GM12878 (cell line): ENCODE measurements around the gene MIAT. TPM values are rescaled to one million over a fixed set of nuclear protein-coding genes. Genes with fewer than 3 reads are reported as not detected.

Experiments
- ATAC-seq: fragments of 200-7000 bp; cut with Tn5 transposase; 3 replicates; pipeline ENCODE4 v1.9.1; 2020; ENCODE audit warnings: mild to moderate bottlenecking, moderate library complexity
- BruUV-seq: library from RNA; stranded (reverse); fragments of 400-500 nt; replicated peaks from 2 replicates; lab custom pipeline; 2021; lab: Mats Ljungman, UMichigan
- CTCF ChIA-PET: fragments of 300-600 bp; sonication (Branson Sonifier 250); formaldehyde crosslinking; extraction: SDS; loops from one replicate; lab custom pipeline; 2021; ENCODE audit warnings: inconsistent platforms; lab: Yijun Ruan, JAX
- POLR2A ChIA-PET: fragments of 350-600 bp; formaldehyde crosslinking; extraction: SDS; loops from one replicate; lab custom pipeline; 2021; ENCODE audit warnings: inconsistent platforms; lab: Charles Lee
- RAD21 ChIA-PET: fragments of 300-600 bp; sonication (Branson Sonifier 250); formaldehyde crosslinking; loops from one replicate; lab custom pipeline; 2023; ENCODE audit warnings: antibody characterized with exemption; ENCODE audit not compliant: unreplicated experiment; lab: Charles Lee
- SMC1A ChIA-PET: fragments of 300-600 bp; sonication (Branson Sonifier 250); formaldehyde crosslinking; loops from one replicate; lab custom pipeline; 2023; ENCODE audit not compliant: unreplicated experiment, uncharacterized antibody; lab: Charles Lee
- DNase-seq: peaks from one replicate; pipeline ENCODE4 v3.0.0-alpha.2; 2011; ENCODE audit warnings: low read depth, low spot score
- FAIRE-seq: peaks from 3 replicates; lab custom pipeline; 2011; peaks lifted over from hg19 to GRCh38; lab: Jason Lieb, UNC
- H2AFZ ChIP-seq: 2 replicates; pipeline ENCODE4 v1.6.0; 2011; ENCODE audit warnings: low read depth, low read length, control low read depth; ENCODE audit not compliant: control insufficient read depth
- H3K27ac ChIP-seq: 2 replicates; pipeline ENCODE4 v1.5.1; 2011; ENCODE audit warnings: control low read depth; ENCODE audit not compliant: control insufficient read depth, insufficient read depth
- H3K27me3 ChIP-seq, 2 experiments: replicated peaks in 1 of 2; 2 replicates each; pipeline versions ENCODE4 v1.6.0 to v1.6.1; 2011; ENCODE audit warnings: low read length in 1 of 2; ENCODE audit not compliant: control insufficient read depth in 2 of 2, insufficient read depth in 2 of 2
- H3K36me3 ChIP-seq, 2 experiments: 2 replicates each; pipeline ENCODE4 v1.5.1; 2011; ENCODE audit warnings: low read length in 1 of 2; ENCODE audit not compliant: control insufficient read depth in 2 of 2, insufficient read depth in 2 of 2
- H3K4me1 ChIP-seq: 2 replicates; pipeline ENCODE4 v1.6.1; 2011; ENCODE audit warnings: mild to moderate bottlenecking, low read length, moderate library complexity, mixed read lengths; ENCODE audit not compliant: control insufficient read depth, insufficient read depth
- H3K4me2 ChIP-seq: 2 replicates; pipeline ENCODE4 v1.6.0; 2011; ENCODE audit warnings: control low read depth; ENCODE audit not compliant: control insufficient read depth, insufficient read depth
- H3K4me3 ChIP-seq: fragments of 200-600 bp; sonication (generic); 2 replicates; pipeline ENCODE4 v1.5.1; 2016
- H3K79me2 ChIP-seq: 2 replicates; pipeline ENCODE4 v1.6.0; 2011; ENCODE audit warnings: low read length; ENCODE audit not compliant: control insufficient read depth, insufficient read depth
- H3K9ac ChIP-seq: 2 replicates; pipeline ENCODE4 v1.8.0; 2011; ENCODE audit warnings: low read length, control low read depth, mixed read lengths; ENCODE audit not compliant: control insufficient read depth, insufficient read depth
- H3K9me3 ChIP-seq: replicated peaks from 3 replicates; pipeline ENCODE4 v1.5.1; 2011; ENCODE audit warnings: mild to moderate bottlenecking, low read length; ENCODE audit not compliant: control insufficient read depth, insufficient read depth
- H4K20me1 ChIP-seq: 2 replicates; pipeline ENCODE4 v1.6.0; 2011; ENCODE audit not compliant: control insufficient read depth, insufficient read depth
- CTCF ChIP-seq, 3 experiments: IDR thresholded peaks in 2 of 3; conservative IDR thresholded peaks in 1 of 3; 2 replicates each; pipeline ENCODE4 v1.5.1; 2011; ENCODE audit warnings: low read depth in 3 of 3, low read length in 3 of 3, mild to moderate bottlenecking in 3 of 3, control low read depth in 2 of 3, moderate library complexity in 2 of 3, inconsistent platforms in 1 of 3, mixed read lengths in 1 of 3; ENCODE audit not compliant: control insufficient read depth in 2 of 3, insufficient read depth in 1 of 3; ENCODE audit errors: extremely low read depth in 1 of 3
- EED ChIP-seq: sonication (generic); IDR thresholded peaks from 2 replicates; pipeline ENCODE4 v1.6.1; 2016; ENCODE audit warnings: antibody characterized with exemption, low read depth
- POLR2AphosphoS2 ChIP-seq: IDR thresholded peaks from 2 replicates; pipeline ENCODE4 v1.6.1; 2011; ENCODE audit warnings: low read depth, mild to moderate bottlenecking, low read length, improper control_type of control experiment, moderate library complexity
- POU2F2 ChIP-seq: IDR thresholded peaks from 3 replicates; pipeline ENCODE4 v1.6.1; 2011; ENCODE audit warnings: low read depth, mild to moderate bottlenecking, low read length, borderline replicate concordance
- RAD21 ChIP-seq: IDR thresholded peaks from 2 replicates; pipeline ENCODE4 v1.6.1; 2011; ENCODE audit warnings: mild to moderate bottlenecking, low read depth, low read length, moderate library complexity; ENCODE audit not compliant: insufficient read depth
- RFX5 ChIP-seq: IDR thresholded peaks from 2 replicates; pipeline ENCODE4 v1.6.1; 2011; ENCODE audit warnings: low read depth, low read length, improper control_type of control experiment
- SKIL ChIP-seq: fragments of 450-650 bp; IDR thresholded peaks from 2 replicates; pipeline ENCODE4 v1.6.1; 2017; ENCODE audit warnings: mild to moderate bottlenecking, low read depth, inconsistent platforms; ENCODE audit not compliant: poor library complexity, severe bottlenecking
- SMC3 ChIP-seq: IDR thresholded peaks from 2 replicates; pipeline ENCODE4 v1.6.1; 2011; ENCODE audit warnings: low read length, improper control_type of control experiment, borderline replicate concordance
- SPI1 ChIP-seq: IDR thresholded peaks from 2 replicates; pipeline ENCODE4 v1.6.1; 2011; ENCODE audit warnings: low read depth, mild to moderate bottlenecking, low read length, moderate library complexity, borderline replicate concordance; ENCODE audit not compliant: insufficient read depth
- YY1 ChIP-seq: IDR thresholded peaks from 2 replicates; pipeline ENCODE4 v1.6.1; 2011; ENCODE audit warnings: low read depth, mild to moderate bottlenecking, low read length
- ZNF592 ChIP-seq: fragments of 450-650 bp; IDR thresholded peaks from 2 replicates; pipeline ENCODE4 v1.6.1; 2017; ENCODE audit warnings: mild to moderate bottlenecking, moderate library complexity
- WGBS: methylation state at CpG from one replicate; pipeline ENCODE4 v1.1.6; 2016; ENCODE audit warnings: low lambda C conversion rate; ENCODE audit not compliant: insufficient replicate concordance, insufficient coverage; ENCODE audit errors: missing lambda C conversion rate; 5-methylcytosine and 5-hydroxymethylcytosine counted together
- in situ Hi-C: fragments of 300-500 bp; cut with MboI; formaldehyde crosslinking; loops from 9 replicates; pipeline ENCODE4 v1.14.3; 2018; ENCODE audit warnings: mixed read lengths
- intact Hi-C: fragments of 100-400 bp; cut with micrococcal nuclease; formaldehyde crosslinking; loops from one replicate; pipeline ENCODE4 v1.14.2; 2022; ENCODE audit not compliant: unreplicated experiment
- polyA plus RNA-seq, 11 experiments: library from polyadenylated mRNA; depleted of rRNA in 4 of 11; unstranded in 6 of 11; stranded (reverse) in 5 of 11; fragments of >200 nt; fragmentation: Nextera tagmentation in 4 of 11; fragmentation: Illumina TruSeq in 1 of 11; extraction: Ambion mirVana in 4 of 11; extraction: Trizol in 1 of 11; gene quantifications; 1 replicate in 1 of 11; 2 replicates in 10 of 11; pipeline versions ENCODE4 v1.2.1 to v1.2.3, GENCODE V29; 2011 to 2016; ENCODE audit warnings: inconsistent platforms in 2 of 11, missing spikeins in 2 of 11, low read depth in 1 of 11
- total RNA-seq, 4 experiments: library from RNA; depleted of rRNA in 3 of 4; stranded (reverse); fragments of >200 nt in 3 of 4; fragmentation: Illumina TruSeq in 1 of 4; extraction: Trizol in 1 of 4; gene quantifications; 2 replicates each; pipeline versions ENCODE4 v1.2.1 to v1.2.3, GENCODE V29; 2013 to 2021

The MIAT gene
- total and polyA plus RNA-seq, 10 of the 15 experiments (the other 5 are each of a cell fraction or from before 2014, with no cell fraction given) = 0.39 to 13.7 (median 4.6) TPM

- in situ Hi-C loops = no loop called here
- Histone ChIP-seq H3K9me3 (no peaks in the 10 kb centered on the region), H3K27ac (no peak overlapping the region), H3K79me2 (peaks cover 27% of the 10 kb centered on the region), H3K36me3 (peaks cover 3 to 5% of the 10 kb centered on the region in 2 experiments; a peak in 3 of 4 replicates), H3K4me2 (no peak overlapping the region)
- peak; percentile 96 for FAIRE-seq
- ChIA-PET CTCF (interaction anchor here (0.6 to 1.5 kb wide), 26 partner anchors 12 to 1198 kb away, joined by 3 to 6 read pairs (median 3); no protein-coding TSS in a partner anchor), SMC1A (interaction anchor here (0.6 to 1.1 kb wide), 3 partner anchors 86 to 1330 kb away, joined by 3 read pairs; no protein-coding TSS in a partner anchor)
- no TSS peak for BruUV-seq
- DNase-seq = peak; percentile 53
- 49% methylated on average over 8 of the region's 9 CpGs for WGBS
- no peak for TF ChIP-seq SKIL
- TF ChIP-seq RFX5 = no peak
- TF ChIP-seq RAD21 = peak; percentile 96
- TF ChIP-seq ZNF592 = 0 out of 2 replicates have a peak, but pooled peaks have one; percentile 23
- TF ChIP-seq EED = 0 out of 2 replicates have a peak, but pooled peaks have one; percentile 27
- no peak for TF ChIP-seq POLR2AphosphoS2
- 0 out of 3 replicates have a peak, but pooled peaks have one; percentile 36 for TF ChIP-seq POU2F2
- TF ChIP-seq SMC3 = peak; percentile 79
- peak; percentile 58; the same call in 1 of the 2 replicates for TF ChIP-seq SPI1
- TF ChIP-seq CTCF (IDR thresholded peaks at IDR 0.05 in 2 of 3, conservative IDR thresholded peaks at IDR 0.05 in 1 of 3; ENCODE audit: control insufficient read depth in 2 of 3, extremely low read depth in 1 of 3, insufficient read depth in 1 of 3, low read depth in 3 of 3, low read length in 3 of 3) = peak; percentile 87 to 97 (median 96)
- TF ChIP-seq YY1 = 0 out of 2 replicates have a peak, but pooled peaks have one; percentile 38
- TF ChIP-seq, all 136 proteins: peak for 8
- Histone ChIP-seq H3K27me3 (no peaks in the 10 kb centered on the region), H3K4me3 (no peak overlapping the region), H2AFZ (no peak overlapping the region), H3K9ac (no peak overlapping the region), H3K4me1 (peaks cover 14% of the 10 kb centered on the region), H4K20me1 (no peaks in the 10 kb centered on the region)
- POLR2A ChIA-PET = interaction anchor here (0.6 kb wide), 1 partner anchor 1576 kb away, joined by 3 read pairs; no protein-coding TSS in a partner anchor
- intact Hi-C loops = loop anchor here (1.0 kb wide), 1 partner anchor 77 kb away; no protein-coding TSS in a partner anchor
- peak; percentile 80 for ATAC-seq
- RAD21 ChIA-PET = interaction anchor here (0.6 to 1.1 kb wide), 9 partner anchors 26 to 652 kb away, joined by 3 to 4 read pairs (median 3); no protein-coding TSS in a partner anchor
Observed at GRCh38 chr22:26679003-26679629, 21.7 kb downstream of the MIAT start.
